OCI-LY7 (cell line): Measurements from ENCODE around the gene ATP11A.
"Not testable (repeated sequence)": the region's sequence is repeated elsewhere in the genome, so short reads cannot be mapped to it uniquely, and the experiment has no call there.

Experiments
- EZH2phosphoT487 ChIP-seq: fragments of 200-600 bp; sonication (generic); IDR thresholded peaks from 2 replicates; pipeline ENCODE4 v1.6.1; 2018; ENCODE audit warnings: low read depth, borderline replicate concordance, mild to moderate bottlenecking, mixed run types, antibody characterized with exemption, low read length, moderate library complexity, mixed read lengths
- TF ChIP-seq, protein P1 (sequence below): fragments of 200-600 bp; sonication (generic); conservative IDR thresholded peaks from 2 replicates; pipeline ENCODE4 v1.5.1; 2014; ENCODE audit warnings: mild to moderate bottlenecking, antibody characterized with exemption, low read length, moderate library complexity, mixed read lengths

DNA sequence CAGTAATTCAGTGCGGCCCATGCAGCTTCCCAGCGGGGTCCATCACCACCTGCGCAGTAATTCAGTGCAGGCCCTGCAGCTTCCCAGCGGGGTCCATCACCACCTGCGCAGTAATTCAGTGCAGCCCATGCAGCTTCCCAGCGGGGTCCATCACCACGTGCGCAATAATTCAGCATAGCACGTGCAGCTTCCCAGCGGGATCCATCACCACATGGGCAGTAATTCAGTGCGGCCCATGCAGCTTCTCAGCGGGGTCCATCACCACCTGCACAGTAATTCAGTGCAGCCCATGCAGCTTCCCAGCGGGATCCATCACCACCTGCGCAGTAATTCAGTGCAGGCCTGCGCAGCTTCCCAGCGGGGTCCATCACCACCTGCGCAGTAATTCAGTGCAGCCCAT is 173.5 kb downstream of the ATP11A start:
- TF ChIP-seq EZH2phosphoT487: not testable (repeated sequence)
- TF ChIP-seq, protein P1, sequence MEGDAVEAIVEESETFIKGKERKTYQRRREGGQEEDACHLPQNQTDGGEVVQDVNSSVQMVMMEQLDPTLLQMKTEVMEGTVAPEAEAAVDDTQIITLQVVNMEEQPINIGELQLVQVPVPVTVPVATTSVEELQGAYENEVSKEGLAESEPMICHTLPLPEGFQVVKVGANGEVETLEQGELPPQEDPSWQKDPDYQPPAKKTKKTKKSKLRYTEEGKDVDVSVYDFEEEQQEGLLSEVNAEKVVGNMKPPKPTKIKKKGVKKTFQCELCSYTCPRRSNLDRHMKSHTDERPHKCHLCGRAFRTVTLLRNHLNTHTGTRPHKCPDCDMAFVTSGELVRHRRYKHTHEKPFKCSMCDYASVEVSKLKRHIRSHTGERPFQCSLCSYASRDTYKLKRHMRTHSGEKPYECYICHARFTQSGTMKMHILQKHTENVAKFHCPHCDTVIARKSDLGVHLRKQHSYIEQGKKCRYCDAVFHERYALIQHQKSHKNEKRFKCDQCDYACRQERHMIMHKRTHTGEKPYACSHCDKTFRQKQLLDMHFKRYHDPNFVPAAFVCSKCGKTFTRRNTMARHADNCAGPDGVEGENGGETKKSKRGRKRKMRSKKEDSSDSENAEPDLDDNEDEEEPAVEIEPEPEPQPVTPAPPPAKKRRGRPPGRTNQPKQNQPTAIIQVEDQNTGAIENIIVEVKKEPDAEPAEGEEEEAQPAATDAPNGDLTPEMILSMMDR: not testable (repeated sequence)
